ENCODE measurements around the gene EPB41L2.

DNA sequence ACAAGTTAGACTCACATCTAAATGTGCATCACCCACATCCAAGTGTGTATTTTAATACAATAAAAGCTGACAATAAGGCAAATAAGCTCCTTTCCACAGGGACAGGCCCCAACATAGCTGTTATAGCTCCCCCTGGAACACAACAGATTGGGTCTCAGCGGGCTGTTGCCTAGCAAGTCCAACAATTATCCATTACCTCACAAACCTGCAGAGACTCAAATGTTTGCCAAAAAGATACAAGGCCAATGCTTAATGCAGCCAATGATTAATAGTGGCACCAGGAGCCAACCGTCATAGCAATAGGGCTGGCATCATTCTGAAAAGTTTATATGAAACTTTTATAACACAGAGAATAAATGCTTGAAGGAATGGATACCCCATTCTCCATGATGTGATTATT lies 35.7 kb downstream of the EPB41L2 start:
- TF ChIP-seq EZH2 (IDR thresholded peaks at IDR 0.05) (no peak), POLR2AphosphoS5 (IDR thresholded peaks at IDR 0.05; ENCODE audit: borderline replicate concordance, low read depth, low read length) (no peak), FOXP2 (optimal IDR thresholded peaks at IDR 0.05; ENCODE audit: control extremely low read depth, extremely low read length, insufficient read depth) (no peak)

Data from SK-N-MC (cell line).